Measurements from ENCODE around the gene SNX20.

- TF ChIP-seq POLR2A (IDR thresholded peaks at IDR 0.05), result no peak
- no peak for TF ChIP-seq CTCF (IDR thresholded peaks at IDR 0.05)
Measured at GRCh38 chr16:50657241-50657640, 23.9 kb downstream of the SNX20 start.
